Liver (tissue), 9 donors: ENCODE results near the gene NME4. TPM values are rescaled to one million over a fixed set of nuclear protein-coding genes. Genes with fewer than 3 reads are reported as not detected.

Experiments used
- DNase-seq: peaks from one replicate; pipeline ENCODE4 v3.0.0-alpha.2; 2017; ENCODE audit warnings: low spot score
- H3K27ac ChIP-seq, 2 donors: one replicate each; pipeline ENCODE4 v1.7.0; 2013; ENCODE audit warnings: inconsistent platforms in 2 of 2, low read length in 2 of 2, control low read depth in 1 of 2, low read depth in 1 of 2, mild to moderate bottlenecking in 1 of 2
- H3K27me3 ChIP-seq, 4 donors: one replicate each; pipeline versions ENCODE4 v1.6.1 to v1.7.0; 2013; ENCODE audit warnings: low read length in 3 of 4, inconsistent platforms in 1 of 4, mild to moderate bottlenecking in 1 of 4, moderate library complexity in 1 of 4; ENCODE audit not compliant: control insufficient read depth in 4 of 4, insufficient read depth in 4 of 4
- H3K36me3 ChIP-seq, 4 donors: one replicate each; pipeline versions ENCODE4 v1.6.1 to v1.7.0; 2013; ENCODE audit warnings: low read length in 3 of 4, mild to moderate bottlenecking in 3 of 4, low read depth in 1 of 4, moderate library complexity in 1 of 4; ENCODE audit not compliant: control insufficient read depth in 4 of 4, insufficient read depth in 3 of 4
- H3K4me1 ChIP-seq, 4 donors: one replicate each; pipeline versions ENCODE4 v1.6.1 to v1.7.0; 2013; ENCODE audit warnings: low read length in 3 of 4, mild to moderate bottlenecking in 3 of 4, moderate library complexity in 1 of 4; ENCODE audit not compliant: control insufficient read depth in 4 of 4, insufficient read depth in 4 of 4
- H3K4me3 ChIP-seq, 3 donors: one replicate each; pipeline versions ENCODE4 v1.6.1 to v1.7.0; 2013; ENCODE audit warnings: low read length in 3 of 3, control low read depth in 1 of 3, low read depth in 1 of 3, mild to moderate bottlenecking in 1 of 3
- H3K9ac ChIP-seq, 2 donors: one replicate each; pipeline ENCODE4 v1.7.0; 2013; ENCODE audit warnings: low read length in 2 of 2, mild to moderate bottlenecking in 2 of 2, moderate library complexity in 2 of 2, control low read depth in 1 of 2, low read depth in 1 of 2
- H3K9me3 ChIP-seq, 4 donors: one replicate each; pipeline versions ENCODE4 v1.6.1 to v1.7.0; 2013; ENCODE audit warnings: low read length in 3 of 4; ENCODE audit not compliant: control insufficient read depth in 4 of 4
- ATF3 ChIP-seq: IDR thresholded peaks from 2 replicates; pipeline ENCODE4 v1.6.1; 2016; ENCODE audit warnings: antibody characterized with exemption
- EGR1 ChIP-seq, 2 donors: IDR thresholded peaks; 2 replicates each; pipeline ENCODE4 v1.6.1; 2016 to 2018; ENCODE audit warnings: antibody characterized with exemption in 2 of 2, low read depth in 2 of 2
- FOXA1 ChIP-seq: IDR thresholded peaks from 2 replicates; pipeline ENCODE4 v1.6.1; 2016; ENCODE audit warnings: antibody characterized with exemption
- FOXA2 ChIP-seq: IDR thresholded peaks from 2 replicates; pipeline ENCODE4 v1.6.1; 2016; ENCODE audit warnings: antibody characterized with exemption
- GABPA ChIP-seq, 2 donors: IDR thresholded peaks in 1 of 2; conservative IDR thresholded peaks in 1 of 2; 2 replicates each; pipeline ENCODE4 v1.6.1; 2016; ENCODE audit warnings: antibody characterized with exemption in 2 of 2, mild to moderate bottlenecking in 1 of 2, moderate library complexity in 1 of 2
- HNF4A ChIP-seq, 2 donors: conservative IDR thresholded peaks; 2 replicates each; pipeline ENCODE4 v1.6.1; 2016; ENCODE audit warnings: antibody characterized with exemption in 2 of 2, mild to moderate bottlenecking in 2 of 2
- HNF4G ChIP-seq: IDR thresholded peaks from 2 replicates; pipeline ENCODE4 v1.6.1; 2016; ENCODE audit warnings: antibody characterized with exemption
- JUND ChIP-seq, 2 donors: IDR thresholded peaks; 2 replicates each; pipeline ENCODE4 v1.6.1; 2016; ENCODE audit warnings: antibody characterized with exemption in 2 of 2
- NR2F2 ChIP-seq: IDR thresholded peaks from 2 replicates; pipeline ENCODE4 v1.6.1; 2016; ENCODE audit warnings: antibody characterized with exemption
- RAD21 ChIP-seq, 2 donors: IDR thresholded peaks; 2 replicates each; pipeline ENCODE4 v1.6.1; 2016; ENCODE audit warnings: antibody characterized with exemption in 2 of 2, mild to moderate bottlenecking in 2 of 2
- REST ChIP-seq: IDR thresholded peaks from 2 replicates; pipeline ENCODE4 v1.6.1; 2016; ENCODE audit warnings: antibody characterized with exemption, mild to moderate bottlenecking
- RXRA ChIP-seq, 2 donors: IDR thresholded peaks; 2 replicates each; pipeline ENCODE4 v1.6.1; 2017 to 2018; ENCODE audit warnings: antibody characterized with exemption in 2 of 2, mild to moderate bottlenecking in 1 of 2
- SP1 ChIP-seq: IDR thresholded peaks from 2 replicates; pipeline ENCODE4 v1.6.1; 2018; ENCODE audit warnings: antibody characterized with exemption, mild to moderate bottlenecking
- TAF1 ChIP-seq: conservative IDR thresholded peaks from 2 replicates; pipeline ENCODE4 v1.6.1; 2016; ENCODE audit warnings: antibody characterized with exemption, mild to moderate bottlenecking
- YY1 ChIP-seq: IDR thresholded peaks from 2 replicates; pipeline ENCODE4 v1.6.1; 2016; ENCODE audit warnings: antibody characterized with exemption, mild to moderate bottlenecking
- ZBTB33 ChIP-seq: IDR thresholded peaks from 2 replicates; pipeline ENCODE4 v1.6.1; 2016; ENCODE audit warnings: antibody characterized with exemption
- WGBS: extraction: QIAGEN DNeasy Blood & Tissue Kit; methylation state at CpG from one replicate; pipeline ENCODE4 v1.1.7; 2013; 5-methylcytosine and 5-hydroxymethylcytosine counted together
- polyA plus RNA-seq, 2 donors: library from polyadenylated mRNA; stranded (reverse) in 1 of 2; unstranded in 1 of 2; fragments of 200-250 nt in 1 of 2; fragments of >200 nt in 1 of 2; fragmentation: Nextera tagmentation in 1 of 2; extraction: Ambion mirVana in 1 of 2; gene quantifications; one replicate each; pipeline versions ENCODE4 v1.2.1 to v1.2.3, GENCODE V29; 2013 to 2015
- total RNA-seq, 2 donors: library from RNA; depleted of rRNA; stranded (reverse); fragments of >200 nt; gene quantifications; one replicate each; pipeline ENCODE4 v1.2.3, GENCODE V29; 2014
- TF ChIP-seq, protein P1 (sequence below): IDR thresholded peaks from 2 replicates; pipeline ENCODE4 v1.6.1; 2016; ENCODE audit warnings: antibody characterized with exemption
- TF ChIP-seq, protein P2 (sequence below): fragments of 150-350 bp; IDR thresholded peaks from 2 replicates; pipeline ENCODE4 v1.5.1; 2017; ENCODE audit warnings: improper control_type of control experiment, low read depth, low read length; ENCODE audit not compliant: missing input control
- donor health status: healthy.
- donor health status: healthy.
- donor health status: healthy.
- donor health status: healthy.
- donor health status: healthy.

The NME4 gene
- total RNA-seq (10 to 100 TPM; 39.2 to 91.4 TPM), polyA plus RNA-seq (100 to 1,000 TPM in 1 of 2 donors, 10 to 100 TPM in 1; 76.4 to 118 TPM)

GRCh38 chr16:397135-397661 lies at the start of gene NME4:
Gene NME4, plus strand, starts transcription at chr16:397199. Its CDS starts 24 bp downstream, at chr16:397223.
- peak within 1 kb of the TSS in 1 of 2 donors; percentile 6 for H3K9ac ChIP-seq
- H3K4me3 ChIP-seq, result peak within 1 kb of the TSS; percentile 32 to 78 (median 57)
- H3K4me1 ChIP-seq, result peaks cover 3 to 29% (median 16%) of the 10 kb centered on the region in 4 donors
- H3K36me3 ChIP-seq, result no peaks in the 10 kb centered on the region
- WGBS, result under 1% methylated on average over 75 of the region's 75 CpGs
- peak; percentile 47 for DNase-seq
- no peaks in the 10 kb centered on the region for H3K9me3 ChIP-seq
- H3K27me3 ChIP-seq, result no peaks in the 10 kb centered on the region
- TF ChIP-seq FOXA2 (no peak), ZBTB33 (no peak), SP1 (no peak), JUND (IDR thresholded peaks at IDR 0.05) (no peak), YY1 (no peak), EGR1 (IDR thresholded peaks at IDR 0.05; ENCODE audit: low read depth in 2 of 2) (no peak), TAF1 (no peak), ATF3 (no peak), GABPA (IDR thresholded peaks at IDR 0.05 in 1 of 2, conservative IDR thresholded peaks at IDR 0.05 in 1 of 2) (no peak), FOXA1 (no peak), REST (no peak), RXRA (IDR thresholded peaks at IDR 0.05) (no peak), HNF4A (conservative IDR thresholded peaks at IDR 0.05) (no peak), HNF4G (no peak), RAD21 (IDR thresholded peaks at IDR 0.05) (no peak), NR2F2 (no peak)
- TF ChIP-seq, protein P1, sequence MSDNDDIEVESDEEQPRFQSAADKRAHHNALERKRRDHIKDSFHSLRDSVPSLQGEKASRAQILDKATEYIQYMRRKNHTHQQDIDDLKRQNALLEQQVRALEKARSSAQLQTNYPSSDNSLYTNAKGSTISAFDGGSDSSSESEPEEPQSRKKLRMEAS, result no peak
- TF ChIP-seq, protein P2, sequence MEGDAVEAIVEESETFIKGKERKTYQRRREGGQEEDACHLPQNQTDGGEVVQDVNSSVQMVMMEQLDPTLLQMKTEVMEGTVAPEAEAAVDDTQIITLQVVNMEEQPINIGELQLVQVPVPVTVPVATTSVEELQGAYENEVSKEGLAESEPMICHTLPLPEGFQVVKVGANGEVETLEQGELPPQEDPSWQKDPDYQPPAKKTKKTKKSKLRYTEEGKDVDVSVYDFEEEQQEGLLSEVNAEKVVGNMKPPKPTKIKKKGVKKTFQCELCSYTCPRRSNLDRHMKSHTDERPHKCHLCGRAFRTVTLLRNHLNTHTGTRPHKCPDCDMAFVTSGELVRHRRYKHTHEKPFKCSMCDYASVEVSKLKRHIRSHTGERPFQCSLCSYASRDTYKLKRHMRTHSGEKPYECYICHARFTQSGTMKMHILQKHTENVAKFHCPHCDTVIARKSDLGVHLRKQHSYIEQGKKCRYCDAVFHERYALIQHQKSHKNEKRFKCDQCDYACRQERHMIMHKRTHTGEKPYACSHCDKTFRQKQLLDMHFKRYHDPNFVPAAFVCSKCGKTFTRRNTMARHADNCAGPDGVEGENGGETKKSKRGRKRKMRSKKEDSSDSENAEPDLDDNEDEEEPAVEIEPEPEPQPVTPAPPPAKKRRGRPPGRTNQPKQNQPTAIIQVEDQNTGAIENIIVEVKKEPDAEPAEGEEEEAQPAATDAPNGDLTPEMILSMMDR, result no peak
- H3K27ac ChIP-seq, result peak within 1 kb of the TSS; percentile 50 to 60
